Measurements from ENCODE around the gene ITPR1.
A peak's percentile ranks its signal among the peaks of the same experiment; 100 is the strongest.

Gene ITPR1

DNA sequence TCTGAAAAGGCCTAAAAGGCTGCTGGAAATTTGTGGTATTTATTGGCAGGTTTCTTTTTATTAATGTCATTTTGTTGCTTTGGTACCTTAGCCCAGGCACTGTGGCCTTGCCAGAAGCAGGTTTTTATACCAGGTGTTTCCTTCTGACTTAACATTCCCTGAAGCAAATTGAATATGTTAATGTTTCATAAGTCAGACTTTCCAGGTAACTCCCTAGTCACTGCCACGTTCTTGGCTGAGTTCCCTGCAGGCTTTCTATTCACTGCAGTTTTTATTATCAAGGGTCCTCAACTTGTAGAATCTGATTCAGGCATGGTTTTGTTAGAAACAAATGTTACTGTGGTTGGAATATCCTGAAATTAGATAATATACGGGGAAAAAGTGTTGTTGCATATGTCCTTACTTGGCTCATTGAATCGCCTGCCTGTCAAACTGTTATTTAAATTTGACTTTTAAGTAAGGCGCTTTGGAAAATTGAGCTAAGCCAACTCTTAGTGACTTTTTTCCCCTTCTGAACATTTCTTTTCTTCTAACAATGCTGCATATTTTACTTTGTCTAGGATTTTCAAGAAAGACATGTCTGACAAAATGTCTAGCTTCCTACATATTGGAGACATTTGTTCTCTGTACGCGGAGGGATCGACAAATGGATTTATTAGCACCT lies 22.9 kb downstream of the ITPR1 start:
- TF ChIP-seq, protein P1, sequence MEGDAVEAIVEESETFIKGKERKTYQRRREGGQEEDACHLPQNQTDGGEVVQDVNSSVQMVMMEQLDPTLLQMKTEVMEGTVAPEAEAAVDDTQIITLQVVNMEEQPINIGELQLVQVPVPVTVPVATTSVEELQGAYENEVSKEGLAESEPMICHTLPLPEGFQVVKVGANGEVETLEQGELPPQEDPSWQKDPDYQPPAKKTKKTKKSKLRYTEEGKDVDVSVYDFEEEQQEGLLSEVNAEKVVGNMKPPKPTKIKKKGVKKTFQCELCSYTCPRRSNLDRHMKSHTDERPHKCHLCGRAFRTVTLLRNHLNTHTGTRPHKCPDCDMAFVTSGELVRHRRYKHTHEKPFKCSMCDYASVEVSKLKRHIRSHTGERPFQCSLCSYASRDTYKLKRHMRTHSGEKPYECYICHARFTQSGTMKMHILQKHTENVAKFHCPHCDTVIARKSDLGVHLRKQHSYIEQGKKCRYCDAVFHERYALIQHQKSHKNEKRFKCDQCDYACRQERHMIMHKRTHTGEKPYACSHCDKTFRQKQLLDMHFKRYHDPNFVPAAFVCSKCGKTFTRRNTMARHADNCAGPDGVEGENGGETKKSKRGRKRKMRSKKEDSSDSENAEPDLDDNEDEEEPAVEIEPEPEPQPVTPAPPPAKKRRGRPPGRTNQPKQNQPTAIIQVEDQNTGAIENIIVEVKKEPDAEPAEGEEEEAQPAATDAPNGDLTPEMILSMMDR (conservative IDR thresholded peaks at IDR 0.05; ENCODE audit: low read length) = no peak
- no peak for TF ChIP-seq EZH2phosphoT487 (IDR thresholded peaks at IDR 0.05; ENCODE audit: borderline replicate concordance)
- Histone ChIP-seq H3F3A (ENCODE audit: low read depth) (no peaks in the 10 kb centered on the region; the same call in 1 of the 2 replicates), H3K27me3 (ENCODE audit: insufficient read depth, low read length, poor library complexity, severe bottlenecking) (no peaks in the 10 kb centered on the region), H3K4me2 (ENCODE audit: low read depth, low read length, poor library complexity, severe bottlenecking) (no peak overlapping the region), H2AFZ (ENCODE audit: low read length) (no peak overlapping the region), H3K9me2 (replicated peaks; ENCODE audit: low read depth, low read length) (no peaks in the 10 kb centered on the region), H3K4me3 (ENCODE audit: low read length, poor library complexity, severe bottlenecking) (no peak overlapping the region), H3K4me1 (ENCODE audit: insufficient read depth, low read length, poor library complexity, severe bottlenecking) (peaks cover 51% of the 10 kb centered on the region), H4K20me1 (ENCODE audit: insufficient read depth, low read length, poor library complexity, severe bottlenecking) (no peaks in the 10 kb centered on the region), H3K9ac (ENCODE audit: low read depth, low read length, poor library complexity, severe bottlenecking) (no peak overlapping the region), H3K9me3 (ENCODE audit: insufficient read depth, low read depth, low read length) (no peaks in the 10 kb centered on the region), H3K36me3 (ENCODE audit: insufficient read depth, low read length) (peaks cover 9% of the 10 kb centered on the region; the same call in 1 of the 2 replicates), H3K79me2 (ENCODE audit: insufficient read depth, low read length) (peaks cover 62% of the 10 kb centered on the region; the same call in 1 of the 2 replicates)

DNA sequence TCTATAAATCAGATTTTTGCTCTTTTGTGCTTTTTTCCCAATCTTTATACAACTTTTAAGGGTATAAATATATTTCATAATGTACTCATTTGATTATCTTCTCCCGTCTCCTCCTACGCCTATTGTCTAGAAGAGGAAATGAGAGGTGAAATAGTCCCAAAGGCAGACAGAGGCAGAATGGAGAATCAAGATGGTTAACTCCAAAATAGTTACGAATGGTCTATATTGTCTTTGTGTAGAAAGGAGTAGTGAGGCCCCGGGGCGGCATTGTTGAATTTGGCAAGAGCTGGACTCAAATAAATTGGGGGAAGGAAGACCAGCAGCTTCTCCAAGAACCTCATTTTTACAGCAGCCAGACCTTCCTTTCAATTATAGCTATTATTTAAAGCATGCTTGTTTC lies 23.9 kb downstream of the ITPR1 start:
- H3K4me2 ChIP-seq (ENCODE audit: low read depth, low read length, poor library complexity, severe bottlenecking) = peak overlapping the region; percentile 78
- peaks cover 55% of the 10 kb centered on the region; the same call in 1 of the 2 replicates for H3K79me2 ChIP-seq (ENCODE audit: insufficient read depth, low read length)
- TF ChIP-seq, protein P1 (conservative IDR thresholded peaks at IDR 0.05; ENCODE audit: low read length) = no peak
- TF ChIP-seq EZH2phosphoT487 (IDR thresholded peaks at IDR 0.05; ENCODE audit: borderline replicate concordance) = no peak
- no peaks in the 10 kb centered on the region for H4K20me1 ChIP-seq (ENCODE audit: insufficient read depth, low read length, poor library complexity, severe bottlenecking)
- H3K9me3 ChIP-seq (ENCODE audit: insufficient read depth, low read depth, low read length) = no peaks in the 10 kb centered on the region
- H3F3A ChIP-seq (ENCODE audit: low read depth) = no peaks in the 10 kb centered on the region; the same call in 1 of the 2 replicates
- no peaks in the 10 kb centered on the region for H3K9me2 ChIP-seq (replicated peaks; ENCODE audit: low read depth, low read length)
- no peak overlapping the region for H2AFZ ChIP-seq (ENCODE audit: low read length)
- H3K4me3 ChIP-seq (ENCODE audit: low read length, poor library complexity, severe bottlenecking) = no peak overlapping the region
- peak overlapping the region; percentile 56 for H3K9ac ChIP-seq (ENCODE audit: low read depth, low read length, poor library complexity, severe bottlenecking)
- H3K36me3 ChIP-seq (ENCODE audit: insufficient read depth, low read length) = peaks cover 14% of the 10 kb centered on the region; the same call in 1 of the 2 replicates
- H3K4me1 ChIP-seq (ENCODE audit: insufficient read depth, low read length, poor library complexity, severe bottlenecking) = peaks cover 51% of the 10 kb centered on the region
- no peaks in the 10 kb centered on the region for H3K27me3 ChIP-seq (ENCODE audit: insufficient read depth, low read length, poor library complexity, severe bottlenecking)

DNA sequence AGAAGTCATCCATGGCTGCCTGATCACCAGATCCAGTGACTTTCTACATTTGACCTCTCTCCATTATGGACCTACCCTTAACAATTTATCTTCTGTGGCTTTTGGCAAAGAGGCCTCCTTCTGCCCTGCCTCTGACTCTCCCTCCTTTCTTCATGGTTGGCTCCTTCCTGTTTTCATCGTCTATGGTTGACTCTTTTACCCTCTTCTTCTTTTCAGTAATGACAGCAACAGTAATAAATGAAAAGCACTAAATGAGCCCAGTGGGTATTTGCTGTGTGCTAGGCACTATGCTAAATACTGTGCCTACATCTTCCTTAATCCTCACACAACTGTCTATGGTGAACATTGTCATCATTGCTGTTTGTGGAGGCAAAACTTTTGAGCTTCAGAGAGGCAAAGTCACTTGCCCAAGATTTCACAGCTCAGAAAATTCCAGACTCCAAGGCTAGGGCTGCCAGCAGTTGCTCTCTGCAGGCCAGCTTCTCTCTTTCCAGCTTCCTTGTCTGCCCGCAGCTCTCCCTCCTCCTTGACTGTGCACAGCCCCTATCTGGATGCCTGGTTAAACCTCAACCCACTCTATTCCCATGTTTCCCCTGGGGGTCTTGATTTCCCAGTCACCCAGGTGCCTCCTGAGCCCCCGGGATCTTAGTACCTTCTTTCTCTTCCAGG lies 24.6 kb downstream of the ITPR1 start:
- peaks cover 21% of the 10 kb centered on the region; the same call in 1 of the 2 replicates for H3K36me3 ChIP-seq (ENCODE audit: insufficient read depth, low read length)
- TF ChIP-seq, protein P1 (conservative IDR thresholded peaks at IDR 0.05; ENCODE audit: low read length) = no peak
- no peak for TF ChIP-seq EZH2phosphoT487 (IDR thresholded peaks at IDR 0.05; ENCODE audit: borderline replicate concordance)

More for the DNA sequence above, 24.6 kb downstream of the ITPR1 start:
- H3K9ac ChIP-seq (ENCODE audit: low read depth, low read length, poor library complexity, severe bottlenecking) = peak overlapping the region; percentile 56
- H3K4me2 ChIP-seq (ENCODE audit: low read depth, low read length, poor library complexity, severe bottlenecking) = peak overlapping the region; percentile 78
- H3K9me2 ChIP-seq (replicated peaks; ENCODE audit: low read depth, low read length) = no peaks in the 10 kb centered on the region
- H3K4me1 ChIP-seq (ENCODE audit: insufficient read depth, low read length, poor library complexity, severe bottlenecking) = peaks cover 51% of the 10 kb centered on the region
- no peak overlapping the region for H3K4me3 ChIP-seq (ENCODE audit: low read length, poor library complexity, severe bottlenecking)
- no peaks in the 10 kb centered on the region for H3K27me3 ChIP-seq (ENCODE audit: insufficient read depth, low read length, poor library complexity, severe bottlenecking)
- H3K79me2 ChIP-seq (ENCODE audit: insufficient read depth, low read length) = peaks cover 52% of the 10 kb centered on the region; the same call in 1 of the 2 replicates
- H2AFZ ChIP-seq (ENCODE audit: low read length) = no peak overlapping the region
- no peaks in the 10 kb centered on the region for H4K20me1 ChIP-seq (ENCODE audit: insufficient read depth, low read length, poor library complexity, severe bottlenecking)
- H3F3A ChIP-seq (ENCODE audit: low read depth) = no peaks in the 10 kb centered on the region; the same call in 1 of the 2 replicates
- no peaks in the 10 kb centered on the region for H3K9me3 ChIP-seq (ENCODE audit: insufficient read depth, low read depth, low read length)

Data from Loucy (cell line).